Measurements from ENCODE around the gene RPN2.

The RPN2 gene

GRCh38 chr20:37218441-37218840, 39.3 kb downstream of the RPN2 start:
- no peak for DNase-seq (ENCODE audit: low read depth, low spot score)

- DNase-seq (ENCODE audit: low read depth, low spot score) = no peak
These were observed 39.8 kb downstream of the RPN2 start for GRCh38 chr20:37218976-37219375.

GRCh38 chr20:37219751-37220668, 40.9 kb downstream of the RPN2 start:
- no peak for DNase-seq (ENCODE audit: low read depth, low spot score)

GRCh38 chr20:37220731-37221130, 41.6 kb downstream of the RPN2 start:
- no peak for DNase-seq (ENCODE audit: low read depth, low spot score)

- DNase-seq (ENCODE audit: low read depth, low spot score) = no peak
These were observed 43.0 kb downstream of the RPN2 start for GRCh38 chr20:37222086-37222485.

GRCh38 chr20:37223053-37223452, 43.9 kb downstream of the RPN2 start:
- DNase-seq (ENCODE audit: low read depth, low spot score) = no peak

- DNase-seq (ENCODE audit: low read depth, low spot score) = no peak
These were observed 46.0 kb downstream of the RPN2 start for GRCh38 chr20:37225146-37225545.

GRCh38 chr20:37226889-37227288, 47.8 kb downstream of the RPN2 start:
- no peak for DNase-seq (ENCODE audit: low read depth, low spot score)

- DNase-seq (ENCODE audit: low read depth, low spot score) = no peak
These were observed 49.0 kb downstream of the RPN2 start for GRCh38 chr20:37228082-37228481.

- DNase-seq (ENCODE audit: low read depth, low spot score) = no peak
These were observed 49.5 kb downstream of the RPN2 start for GRCh38 chr20:37228656-37229055.

- no peak for DNase-seq (ENCODE audit: low read depth, low spot score)
These were observed 50.2 kb downstream of the RPN2 start for GRCh38 chr20:37229357-37229756.

- DNase-seq (ENCODE audit: low read depth, low spot score) = no peak
These were observed 51.1 kb downstream of the RPN2 start for GRCh38 chr20:37230200-37230599.

- DNase-seq (ENCODE audit: low read depth, low spot score) = no peak
These were observed 53.0 kb downstream of the RPN2 start for GRCh38 chr20:37231947-37232630.

- no peak for DNase-seq (ENCODE audit: low read depth, low spot score)
These were observed 54.6 kb downstream of the RPN2 start for GRCh38 chr20:37233548-37234253.

GRCh38 chr20:37234254-37234581, 55.1 kb downstream of the RPN2 start:
- DNase-seq (ENCODE audit: low read depth, low spot score) = no peak

- no peak for DNase-seq (ENCODE audit: low read depth, low spot score)
These were observed 55.9 kb downstream of the RPN2 start for GRCh38 chr20:37235065-37235464.

GRCh38 chr20:37236462-37236861, 57.3 kb downstream of the RPN2 start:
- no peak for DNase-seq (ENCODE audit: low read depth, low spot score)

- DNase-seq (ENCODE audit: low read depth, low spot score) = no peak
These were observed 58.5 kb downstream of the RPN2 start for GRCh38 chr20:37237656-37238055.

- no peak for DNase-seq (ENCODE audit: low read depth, low spot score)
These were observed 59.3 kb downstream of the RPN2 start for GRCh38 chr20:37238426-37238825.

GRCh38 chr20:37238935-37239451, 59.9 kb downstream of the RPN2 start:
- no peak for DNase-seq (ENCODE audit: low read depth, low spot score)

GRCh38 chr20:37240337-37241067, 61.4 kb downstream of the RPN2 start:
- DNase-seq (ENCODE audit: low read depth, low spot score) = no peak

GRCh38 chr20:37242503-37242902, 63.4 kb downstream of the RPN2 start:
- no peak for DNase-seq (ENCODE audit: low read depth, low spot score)

All from smooth muscle cell of the brain vasculature (primary cell).